Natural killer cell (primary cell): Measurements from ENCODE around the gene SORCS2. TPM values are rescaled to one million over a fixed set of nuclear protein-coding genes. Genes with fewer than 3 reads are reported as not detected.

Experiments
- ATAC-seq, 3 donors: fragments of 150-1000 bp in 2 of 3; fragments of 200-7000 bp in 1 of 3; cut with Tn5 transposase; 1 replicate in 1 of 3; 2 replicates in 2 of 3; pipeline ENCODE4 v1.10.0; 2021; ENCODE audit warnings: mild to moderate bottlenecking in 2 of 3, moderate library complexity in 2 of 3
- DNase-seq, 2 donors: peaks; one replicate each; pipeline versions ENCODE4 v3.0.0 to v3.0.0-alpha.2; 2013 to 2021; ENCODE audit warnings: mixed read lengths in 1 of 2
- H3K27ac ChIP-seq: one replicate; pipeline ENCODE4 v1.5.1; 2013; ENCODE audit warnings: mild to moderate bottlenecking, low read length
- H3K27me3 ChIP-seq: one replicate; pipeline ENCODE4 v1.6.1; 2013; ENCODE audit warnings: low read length; ENCODE audit not compliant: control insufficient read depth, insufficient read depth
- H3K36me3 ChIP-seq: one replicate; pipeline ENCODE4 v1.6.1; 2013; ENCODE audit warnings: low read length; ENCODE audit not compliant: control insufficient read depth, insufficient read depth
- H3K4me1 ChIP-seq: one replicate; pipeline ENCODE4 v1.6.1; 2013; ENCODE audit warnings: low read length; ENCODE audit not compliant: control insufficient read depth, insufficient read depth
- H3K4me3 ChIP-seq: one replicate; pipeline ENCODE4 v1.5.1; 2013; ENCODE audit warnings: low read length
- H3K9me3 ChIP-seq: one replicate; pipeline ENCODE4 v1.6.1; 2013; ENCODE audit warnings: low read length; ENCODE audit not compliant: control insufficient read depth, insufficient read depth
- H3K27ac Mint-ChIP-seq, 2 donors: one replicate each; pipeline ENCODE4 v1.8.0; 2022; ENCODE audit warnings: mild to moderate bottlenecking in 2 of 2, mixed read lengths in 2 of 2, moderate library complexity in 1 of 2
- H3K27me3 Mint-ChIP-seq, 2 donors: one replicate each; pipeline ENCODE4 v1.8.0; 2022; ENCODE audit warnings: low read depth in 2 of 2, mixed read lengths in 2 of 2
- H3K36me3 Mint-ChIP-seq: one replicate; pipeline ENCODE4 v1.8.0; 2022; ENCODE audit warnings: mixed read lengths
- H3K4me1 Mint-ChIP-seq, 2 donors: one replicate each; pipeline ENCODE4 v1.8.0; 2022; ENCODE audit warnings: mixed read lengths in 2 of 2
- H3K4me3 Mint-ChIP-seq: one replicate; pipeline ENCODE4 v1.8.0; 2022; ENCODE audit warnings: mild to moderate bottlenecking, moderate library complexity, mixed read lengths
- H3K9me3 Mint-ChIP-seq, 2 donors: one replicate each; pipeline ENCODE4 v1.8.0; 2022; ENCODE audit warnings: mixed read lengths in 2 of 2
- CTCF ChIP-seq: fragments of 200-600 bp; IDR thresholded peaks from one replicate; pipeline ENCODE4 v1.8.0; 2022; ENCODE audit warnings: antibody characterized with exemption
- WGBS: methylation state at CpG from one replicate; pipeline ENCODE4 v1.1.7; 2013; ENCODE audit warnings: missing lambda C conversion rate; ENCODE audit not compliant: insufficient coverage; 5-methylcytosine and 5-hydroxymethylcytosine counted together
- intact Hi-C: fragments of 100-400 bp; cut with micrococcal nuclease; formaldehyde crosslinking; loops from one replicate; pipeline ENCODE4 v1.14.2; 2022
- total RNA-seq, 4 donors: library from RNA; stranded (reverse); fragments of 120-200 nt in 1 of 4; gene quantifications; one replicate each; pipeline versions ENCODE4 v1.2.3 to v1.2.4, GENCODE V29; 2013 to 2022

Gene SORCS2
- total RNA-seq, 3 donors from 2014 or later (not counting 1 experiment from before 2014, with no cell fraction given): 1.2 to 2.5 (median 1.4) TPM

GRCh38 chr4:7157666-7158065 is 34.7 kb upstream of the SORCS2 start:
- Histone ChIP-seq H3K27me3 (no peaks in the 10 kb centered on the region), H3K4me1 (no peaks in the 10 kb centered on the region), H3K9me3 (no peaks in the 10 kb centered on the region), H3K4me3 (no peak overlapping the region), H3K27ac (no peak overlapping the region), H3K36me3 (no peaks in the 10 kb centered on the region)
- Mint-ChIP-seq H3K27me3 (peaks cover 18 to 32% of the 10 kb centered on the region in 2 donors), H3K36me3 (no peaks in the 10 kb centered on the region), H3K27ac (no peak overlapping the region), H3K9me3 (no peaks in the 10 kb centered on the region), H3K4me3 (no peak overlapping the region), H3K4me1 (peaks cover 0 to 5% of the 10 kb centered on the region in 2 donors)
- no peak for DNase-seq
- ATAC-seq: no peak
- 73% methylated on average over 8 of the region's 8 CpGs for WGBS
- no peak for TF ChIP-seq CTCF
- intact Hi-C loops: no loop called here

- no peaks in the 10 kb centered on the region for H3K9me3 Mint-ChIP-seq
- H3K4me1 ChIP-seq: no peaks in the 10 kb centered on the region
- H3K4me1 Mint-ChIP-seq: peaks cover 0 to 5% of the 10 kb centered on the region in 2 donors
- H3K27ac ChIP-seq: no peak overlapping the region
- H3K4me3 ChIP-seq: no peak overlapping the region
- H3K36me3 ChIP-seq: no peaks in the 10 kb centered on the region
- peaks cover 14 to 32% of the 10 kb centered on the region in 2 donors for H3K27me3 Mint-ChIP-seq
- no peaks in the 10 kb centered on the region for H3K27me3 ChIP-seq
- H3K27ac Mint-ChIP-seq: no peak overlapping the region
- no peaks in the 10 kb centered on the region for H3K36me3 Mint-ChIP-seq
- WGBS: 80% methylated on average over 16 of the region's 18 CpGs
- no peak for TF ChIP-seq CTCF
- no peaks in the 10 kb centered on the region for H3K9me3 ChIP-seq
- ATAC-seq: no peak
- intact Hi-C loops: no loop called here
- H3K4me3 Mint-ChIP-seq: no peak overlapping the region
- no peak for DNase-seq
Observed at GRCh38 chr4:7158081-7158750, 34.1 kb upstream of the SORCS2 start.

DNA sequence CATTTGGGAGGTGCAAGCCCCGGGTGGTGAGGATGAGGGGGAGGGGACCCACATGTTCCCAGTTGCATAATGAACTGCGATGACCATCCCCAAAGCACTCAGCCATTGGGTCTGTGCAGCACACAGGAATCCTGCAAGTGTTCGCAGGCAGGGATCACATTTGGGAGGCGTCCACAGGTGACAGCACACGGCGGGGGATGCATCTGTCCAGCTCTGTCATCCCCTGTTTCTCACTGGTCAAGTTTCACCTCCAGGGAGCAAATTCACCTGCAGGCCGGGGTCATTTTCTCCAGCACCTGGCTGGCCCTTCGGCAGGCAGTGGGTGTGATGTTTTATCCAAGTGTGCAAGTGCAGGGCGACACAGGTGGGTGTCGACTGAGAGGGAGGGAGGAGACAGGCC is 33.3 kb upstream of the SORCS2 start:
- TF ChIP-seq CTCF: no peak
- Mint-ChIP-seq H3K4me3 (no peak overlapping the region), H3K36me3 (no peaks in the 10 kb centered on the region), H3K27me3 (peaks cover 14 to 32% of the 10 kb centered on the region in 2 donors), H3K4me1 (peaks cover 0 to 5% of the 10 kb centered on the region in 2 donors), H3K9me3 (no peaks in the 10 kb centered on the region), H3K27ac (no peak overlapping the region)
- Histone ChIP-seq H3K27ac (no peak overlapping the region), H3K36me3 (no peaks in the 10 kb centered on the region), H3K4me3 (no peak overlapping the region), H3K9me3 (no peaks in the 10 kb centered on the region), H3K27me3 (no peaks in the 10 kb centered on the region), H3K4me1 (no peaks in the 10 kb centered on the region)
- DNase-seq (no peak), ATAC-seq (no peak)
- intact Hi-C loops: no loop called here
- WGBS: 86% methylated on average over 9 of the region's 10 CpGs

GRCh38 chr4:7159923-7160322 is 32.4 kb upstream of the SORCS2 start:
- peaks cover 0 to 5% of the 10 kb centered on the region in 2 donors for H3K4me1 Mint-ChIP-seq
- Histone ChIP-seq H3K27me3 (no peaks in the 10 kb centered on the region), H3K4me3 (no peak overlapping the region), H3K9me3 (no peaks in the 10 kb centered on the region), H3K4me1 (no peaks in the 10 kb centered on the region), H3K27ac (no peak overlapping the region), H3K36me3 (no peaks in the 10 kb centered on the region)
- H3K36me3 Mint-ChIP-seq: no peaks in the 10 kb centered on the region
- H3K9me3 Mint-ChIP-seq: no peaks in the 10 kb centered on the region
- no peak overlapping the region for H3K27ac Mint-ChIP-seq
- H3K4me3 Mint-ChIP-seq: no peak overlapping the region
- intact Hi-C loops: no loop called here
- WGBS: 93% methylated on average over 2 of the region's 6 CpGs
- peaks cover 11 to 32% of the 10 kb centered on the region in 2 donors for H3K27me3 Mint-ChIP-seq
- no peak for TF ChIP-seq CTCF
- DNase-seq (no peak), ATAC-seq (no peak)
